ENCODE data around the gene UTY. TPM values are rescaled to one million over a fixed set of nuclear protein-coding genes. Genes with fewer than 3 reads are reported as not detected.

UTY gene
- total and polyA plus RNA-seq, 9 of the 15 experiments (the other 6 are each of a cell fraction or from before 2014, with no cell fraction given): 0.09 TPM; not detected in 8

GRCh38 chrY:13520474-13520873 lies 40.6 kb upstream of the UTY start:
- H3K9me3 ChIP-seq (replicated peaks; ENCODE audit: control insufficient read depth, insufficient read depth, low read depth, low read length): no peaks in the 10 kb centered on the region
- no peak overlapping the region for H3K4me3 ChIP-seq
- BruUV-seq (replicated peaks): no TSS peak
- no peak for DNase-seq (ENCODE audit: extremely low read depth in 1 of 4, low spot score in 3 of 4)
- FAIRE-seq: no peak
- H3K9me1 ChIP-seq (ENCODE audit: control insufficient read depth, insufficient read depth, low read length): no peaks in the 10 kb centered on the region
- TF ChIP-seq ZSCAN29 (IDR thresholded peaks at IDR 0.05) (no peak), ZNF764 (CRISPR knock-in tag; IDR thresholded peaks at IDR 0.05; ENCODE audit: low read depth) (no peak), KLF13 (tag; IDR thresholded peaks at IDR 0.05; ENCODE audit: borderline replicate concordance, low read depth) (no peak), SMARCC2 (IDR thresholded peaks at IDR 0.05; ENCODE audit: low read depth) (no peak), SRF (CRISPR knock-in tag; IDR thresholded peaks at IDR 0.05) (no peak)
- TF ChIP-seq, protein P1, sequence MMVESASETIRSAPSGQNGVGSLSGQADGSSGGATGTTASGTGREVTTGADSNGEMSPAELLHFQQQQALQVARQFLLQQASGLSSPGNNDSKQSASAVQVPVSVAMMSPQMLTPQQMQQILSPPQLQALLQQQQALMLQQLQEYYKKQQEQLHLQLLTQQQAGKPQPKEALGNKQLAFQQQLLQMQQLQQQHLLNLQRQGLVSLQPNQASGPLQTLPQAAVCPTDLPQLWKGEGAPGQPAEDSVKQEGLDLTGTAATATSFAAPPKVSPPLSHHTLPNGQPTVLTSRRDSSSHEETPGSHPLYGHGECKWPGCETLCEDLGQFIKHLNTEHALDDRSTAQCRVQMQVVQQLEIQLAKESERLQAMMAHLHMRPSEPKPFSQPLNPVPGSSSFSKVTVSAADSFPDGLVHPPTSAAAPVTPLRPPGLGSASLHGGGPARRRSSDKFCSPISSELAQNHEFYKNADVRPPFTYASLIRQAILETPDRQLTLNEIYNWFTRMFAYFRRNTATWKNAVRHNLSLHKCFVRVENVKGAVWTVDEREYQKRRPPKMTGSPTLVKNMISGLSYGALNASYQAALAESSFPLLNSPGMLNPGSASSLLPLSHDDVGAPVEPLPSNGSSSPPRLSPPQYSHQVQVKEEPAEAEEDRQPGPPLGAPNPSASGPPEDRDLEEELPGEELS (CRISPR knock-in tag; IDR thresholded peaks at IDR 0.05; ENCODE audit: borderline replicate concordance): no peak
- H2AFZ ChIP-seq (ENCODE audit: low read depth, low read length): no peak overlapping the region
- H3K4me1 ChIP-seq (replicated peaks in 1 of 2; ENCODE audit: control insufficient read depth in 2 of 2, insufficient read depth in 2 of 2, low read length in 2 of 2): no peaks in the 10 kb centered on the region
- ChIA-PET CTCF (ENCODE audit: low intra/inter-chr PET ratio) (no interaction called here), POLR2A (no interaction called here)
- no peaks in the 10 kb centered on the region for H4K20me1 ChIP-seq (replicated peaks; ENCODE audit: control insufficient read depth, insufficient read depth, low read length)
- H3K4me2 ChIP-seq (ENCODE audit: insufficient read depth, low read length): no peak overlapping the region
- H3K9ac ChIP-seq (ENCODE audit: insufficient read depth in 1 of 2, low read depth in 2 of 2, low read length in 2 of 2): no peak overlapping the region
- intact Hi-C loops (cut with micrococcal nuclease): no loop called here
- in situ Hi-C loops (cut with MboI): no loop called here
- ATAC-seq: no peak
- no peaks in the 10 kb centered on the region for H3K27me3 ChIP-seq (ENCODE audit: control insufficient read depth in 2 of 2, insufficient read depth in 2 of 2, low read length in 2 of 2)
- WGBS (ENCODE audit: insufficient coverage, low coverage, missing lambda C conversion rate): no CpG with 5 or more reads among the region's 1 CpG
- no peak overlapping the region for H3K27ac ChIP-seq (ENCODE audit: extremely low read depth, low read depth, low read length)
- no peaks in the 10 kb centered on the region for H3K79me2 ChIP-seq (ENCODE audit: control insufficient read depth, insufficient read depth, low read length)
- no peaks in the 10 kb centered on the region for H3K36me3 ChIP-seq (ENCODE audit: control insufficient read depth, insufficient read depth, low read length)
